ENCODE measurements around the gene KLRK1.
"Not testable (repeated sequence)": the region's sequence is repeated elsewhere in the genome, so short reads cannot be mapped to it uniquely, and the experiment has no call there.

Gene KLRK1

GRCh38 chr12:10389904-10390303 lies at the start of gene KLRK1:
Gene KLRK1 (minus strand): TSS chr12:10390041. CDS start chr12:10388810, 1,231 bp downstream.
- DNase-seq (ENCODE audit: low read depth, low spot score), result no peak
- no peak within 1 kb of the TSS for H3K27ac ChIP-seq

GRCh38 chr12:10437601-10438000 lies 47.8 kb upstream of the KLRK1 start:
- DNase-seq (ENCODE audit: low read depth, low spot score); H3K27ac ChIP-seq: not testable (repeated sequence)

GRCh38 chr12:10435816-10436215 lies 46.0 kb upstream of the KLRK1 start, which contains the start of gene KLRC2:
Gene KLRC2 (minus strand): TSS chr12:10436010. CDS start chr12:10435986, 24 bp downstream.
- not testable (repeated sequence) for DNase-seq (ENCODE audit: low read depth, low spot score); H3K27ac ChIP-seq

- not testable (repeated sequence) for DNase-seq (ENCODE audit: low read depth, low spot score); H3K27ac ChIP-seq
Measured at GRCh38 chr12:10430623-10431022, 40.8 kb upstream of the KLRK1 start.

- not testable (repeated sequence) for DNase-seq (ENCODE audit: low read depth, low spot score); H3K27ac ChIP-seq
Measured at GRCh38 chr12:10425938-10426337, 36.1 kb upstream of the KLRK1 start.

GRCh38 chr12:10424260-10424899 lies 34.5 kb upstream of the KLRK1 start:
- not testable (repeated sequence) for DNase-seq (ENCODE audit: low read depth, low spot score); H3K27ac ChIP-seq

GRCh38 chr12:10422159-10422558 lies 32.3 kb upstream of the KLRK1 start:
- not testable (repeated sequence) for H3K27ac ChIP-seq; DNase-seq (ENCODE audit: low read depth, low spot score)

- DNase-seq (ENCODE audit: low read depth, low spot score); H3K27ac ChIP-seq: not testable (repeated sequence)
Measured at GRCh38 chr12:10420334-10420733, 30.5 kb upstream of the KLRK1 start, which contains the start of gene KLRC3. Gene KLRC3 (minus strand): TSS chr12:10420595. CDS start chr12:10420550, 45 bp downstream.

- DNase-seq (ENCODE audit: low read depth, low spot score), result no peak
- H3K27ac ChIP-seq, result no peak within 1 kb of the TSS
Measured at GRCh38 chr12:10409392-10409791, 19.6 kb upstream of the KLRK1 start, which contains the start of gene KLRC4. Gene KLRC4 (minus strand): TSS chr12:10409757. CDS start chr12:10409575, 182 bp downstream.

GRCh38 chr12:10408842-10409241 lies 19.0 kb upstream of the KLRK1 start:
- no peak overlapping the region for H3K27ac ChIP-seq
- DNase-seq (ENCODE audit: low read depth, low spot score), result no peak

- no peak for DNase-seq (ENCODE audit: low read depth, low spot score)
- H3K27ac ChIP-seq, result no peak overlapping the region
Measured at GRCh38 chr12:10406725-10407124, 16.9 kb upstream of the KLRK1 start.

GRCh38 chr12:10405294-10405693 lies 15.5 kb upstream of the KLRK1 start:
- peak; percentile 46 for DNase-seq (ENCODE audit: low read depth, low spot score)
- no peak overlapping the region for H3K27ac ChIP-seq

- no peak for DNase-seq (ENCODE audit: low read depth, low spot score)
- H3K27ac ChIP-seq, result no peak overlapping the region
Measured at GRCh38 chr12:10404798-10405197, 15.0 kb upstream of the KLRK1 start.

- no peak for DNase-seq (ENCODE audit: low read depth, low spot score)
- H3K27ac ChIP-seq, result no peak overlapping the region
Measured at GRCh38 chr12:10400829-10401228, 11.0 kb upstream of the KLRK1 start.

GRCh38 chr12:10398168-10398567 lies 8.3 kb upstream of the KLRK1 start:
- H3K27ac ChIP-seq, result no peak overlapping the region
- no peak for DNase-seq (ENCODE audit: low read depth, low spot score)

GRCh38 chr12:10397296-10397695 lies 7.5 kb upstream of the KLRK1 start:
- no peak overlapping the region for H3K27ac ChIP-seq
- no peak for DNase-seq (ENCODE audit: low read depth, low spot score)

GRCh38 chr12:10396176-10396575 lies 6.3 kb upstream of the KLRK1 start:
- peak overlapping the region; percentile 79 for H3K27ac ChIP-seq
- not testable (repeated sequence) for DNase-seq (ENCODE audit: low read depth, low spot score)

GRCh38 chr12:10395390-10395998 lies 5.7 kb upstream of the KLRK1 start:
- H3K27ac ChIP-seq, result peak overlapping the region; percentile 79
- DNase-seq (ENCODE audit: low read depth, low spot score), result peak; percentile 77

GRCh38 chr12:10394531-10395152 lies 4.8 kb upstream of the KLRK1 start:
- not testable (repeated sequence) for DNase-seq (ENCODE audit: low read depth, low spot score)
- H3K27ac ChIP-seq, result peak overlapping the region; percentile 79

- no peak for DNase-seq (ENCODE audit: low read depth, low spot score)
- peak overlapping the region; percentile 74 for H3K27ac ChIP-seq
Measured at GRCh38 chr12:10393291-10393690, 3.5 kb upstream of the KLRK1 start.

- peak overlapping the region; percentile 74 for H3K27ac ChIP-seq
- peak; percentile 71 for DNase-seq (ENCODE audit: low read depth, low spot score)
Measured at GRCh38 chr12:10392394-10392930, 2.6 kb upstream of the KLRK1 start.
